NT2/D1 (cell line): ENCODE results near the gene B3GALT2.

ENCODE experiments used
- SUZ12 ChIP-seq: IDR thresholded peaks from 2 replicates; pipeline ENCODE4 v1.6.1; 2011; ENCODE audit not compliant: insufficient read length, insufficient read depth; ENCODE audit errors: extremely low read depth
- YY1 ChIP-seq: IDR thresholded peaks from 2 replicates; pipeline ENCODE4 v1.6.1; 2011; ENCODE audit not compliant: insufficient read length, insufficient read depth
- ZNF274 ChIP-seq: IDR thresholded peaks from 2 replicates; pipeline ENCODE4 v1.6.1; 2011; ENCODE audit warnings: mild to moderate bottlenecking, low read depth, low read length

DNA sequence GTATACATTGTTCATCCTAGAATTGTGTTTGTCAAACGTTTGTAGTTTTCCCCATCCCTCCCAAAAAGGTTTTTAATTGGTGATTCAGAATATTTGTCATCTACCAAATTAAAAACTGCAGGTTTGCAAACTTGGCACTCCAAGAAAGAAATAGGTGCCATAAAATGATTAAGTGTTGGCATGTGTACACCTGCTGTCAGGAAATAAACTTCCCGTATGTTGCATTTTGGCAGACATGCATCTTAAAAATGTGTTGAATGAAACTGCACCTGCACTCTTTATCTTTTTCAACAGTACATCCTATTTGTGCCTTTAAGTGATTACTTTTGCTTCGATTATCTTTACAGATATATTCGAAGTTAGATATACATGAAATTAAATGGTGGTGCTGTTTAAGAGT lies 7.3 kb downstream of the B3GALT2 start:
- TF ChIP-seq YY1 (no peak), ZNF274 (no peak), SUZ12 (no peak)
